SH-SY5Y (cell line): ENCODE results near the gene SLC38A4.

Experiments used
- GATA2 ChIP-seq: IDR thresholded peaks from 2 replicates; pipeline ENCODE4 v1.6.1; 2011; ENCODE audit warnings: mild to moderate bottlenecking, low read depth, low read length
- GATA3 ChIP-seq: IDR thresholded peaks from 2 replicates; pipeline ENCODE4 v1.6.1; 2011; ENCODE audit warnings: low read depth, mild to moderate bottlenecking, low read length, moderate library complexity

GRCh38 chr12:46788072-46788887 lies 37.5 kb downstream of the SLC38A4 start:
- TF ChIP-seq GATA2 (no peak), GATA3 (no peak)
